Stimulated activated memory B cell treated with anti-CD40 and anti-IgM and Interleukin-4, amounts not matched to agents 10 μg/mL and 1 μg/mL and 100 μg/mL, for 72 hours (primary cell): ENCODE measurements around the gene MCM3AP.

Experiments
- ATAC-seq: fragments of 150-1000 bp; cut with Tn5 transposase; 2 replicates; pipeline ENCODE4 v1.10.0; 2021
- H3K27ac Mint-ChIP-seq: one replicate; pipeline ENCODE4 v1.8.0; 2022; ENCODE audit warnings: mild to moderate bottlenecking, mixed read lengths
- H3K27me3 Mint-ChIP-seq: one replicate; pipeline ENCODE4 v1.8.0; 2022; ENCODE audit warnings: mixed read lengths
- H3K36me3 Mint-ChIP-seq: one replicate; pipeline ENCODE4 v1.8.0; 2022; ENCODE audit warnings: mixed read lengths
- H3K4me1 Mint-ChIP-seq: one replicate; pipeline ENCODE4 v1.8.0; 2022; ENCODE audit warnings: mixed read lengths
- H3K4me3 Mint-ChIP-seq: one replicate; pipeline ENCODE4 v1.8.0; 2022; ENCODE audit warnings: mild to moderate bottlenecking, moderate library complexity, mixed read lengths
- H3K9me3 Mint-ChIP-seq: one replicate; pipeline ENCODE4 v1.8.0; 2022; ENCODE audit warnings: mixed read lengths

The MCM3AP gene

DNA sequence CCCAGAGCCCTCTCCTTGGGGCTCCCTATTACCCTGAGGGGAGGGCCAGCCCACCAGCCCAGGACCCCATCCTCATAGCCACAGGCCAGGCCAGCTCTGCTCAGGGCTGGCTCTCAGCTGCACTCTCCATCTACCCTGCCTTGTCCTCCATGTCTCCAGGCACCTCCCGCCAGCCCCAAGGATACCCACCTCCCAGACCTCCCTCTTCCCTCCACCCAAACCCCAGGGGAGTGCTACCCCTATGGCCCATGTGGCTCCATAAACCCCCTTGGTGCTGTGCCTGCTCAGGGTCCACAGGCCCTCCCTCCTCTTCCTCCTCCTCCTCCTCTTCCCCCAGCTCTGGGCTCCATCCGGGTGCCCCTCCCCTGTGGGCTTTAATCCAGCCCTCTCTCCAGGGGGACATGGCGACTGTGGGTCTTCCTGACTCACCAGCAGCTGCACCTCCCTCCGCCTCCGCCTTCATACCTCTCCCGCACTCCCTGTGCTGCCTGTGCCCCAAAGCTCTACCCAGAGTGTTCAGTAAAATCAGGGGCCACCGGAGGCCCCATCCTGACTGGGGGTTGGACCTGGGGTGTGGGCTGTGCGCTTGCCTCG is 9.9 kb upstream of the MCM3AP start:
- Mint-ChIP-seq H3K4me1 (peaks cover 27% of the 10 kb centered on the region), H3K36me3 (peaks cover 12% of the 10 kb centered on the region), H3K4me3 (no peak overlapping the region), H3K9me3 (no peaks in the 10 kb centered on the region), H3K27ac (peak overlapping the region; percentile 75), H3K27me3 (no peaks in the 10 kb centered on the region)
- ATAC-seq = peak; percentile 9

DNA sequence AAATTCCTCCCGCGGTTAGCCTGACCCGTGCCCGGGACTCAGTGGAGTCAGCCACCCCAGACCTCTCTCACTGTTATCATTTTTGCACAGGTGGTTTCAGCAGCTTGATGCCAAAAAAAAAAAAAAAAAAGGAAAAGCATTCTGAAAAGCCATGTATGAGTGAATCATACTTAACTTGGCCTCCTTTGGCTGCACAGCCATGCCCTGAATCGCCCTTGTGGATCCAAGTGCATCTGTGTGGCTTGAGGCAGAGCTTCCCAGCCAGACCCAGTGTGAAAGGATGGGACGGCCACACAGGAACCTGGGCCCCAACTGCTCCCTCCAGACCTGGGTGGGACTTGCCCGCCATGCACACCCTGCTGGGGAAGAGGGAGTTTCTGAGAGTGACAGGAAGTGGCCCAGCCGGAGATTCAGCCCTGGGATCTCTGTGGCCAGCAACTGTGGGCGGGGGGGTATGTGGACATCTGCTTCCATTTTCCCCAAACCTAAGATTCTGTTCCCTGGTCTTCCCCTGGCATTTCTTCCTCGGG is 9.3 kb upstream of the MCM3AP start:
- Mint-ChIP-seq H3K9me3 (no peaks in the 10 kb centered on the region), H3K4me1 (peaks cover 33% of the 10 kb centered on the region), H3K4me3 (no peak overlapping the region), H3K27ac (peak overlapping the region; percentile 75), H3K27me3 (no peaks in the 10 kb centered on the region), H3K36me3 (peaks cover 12% of the 10 kb centered on the region)
- no peak for ATAC-seq

GRCh38 chr21:46291561-46291960 is 6.2 kb upstream of the MCM3AP start:
- no peaks in the 10 kb centered on the region for H3K9me3 Mint-ChIP-seq
- peaks cover 19% of the 10 kb centered on the region for H3K36me3 Mint-ChIP-seq
- no peak overlapping the region for H3K4me3 Mint-ChIP-seq
- H3K27me3 Mint-ChIP-seq = no peaks in the 10 kb centered on the region
- no peak overlapping the region for H3K27ac Mint-ChIP-seq
- no peak for ATAC-seq
- H3K4me1 Mint-ChIP-seq = peaks cover 46% of the 10 kb centered on the region

- Mint-ChIP-seq H3K36me3 (peaks cover 19% of the 10 kb centered on the region), H3K27ac (no peak overlapping the region), H3K4me1 (peaks cover 38% of the 10 kb centered on the region), H3K4me3 (no peak overlapping the region), H3K9me3 (no peaks in the 10 kb centered on the region), H3K27me3 (no peaks in the 10 kb centered on the region)
- ATAC-seq = no peak
These were observed 4.3 kb upstream of the MCM3AP start for GRCh38 chr21:46289655-46290179.

DNA sequence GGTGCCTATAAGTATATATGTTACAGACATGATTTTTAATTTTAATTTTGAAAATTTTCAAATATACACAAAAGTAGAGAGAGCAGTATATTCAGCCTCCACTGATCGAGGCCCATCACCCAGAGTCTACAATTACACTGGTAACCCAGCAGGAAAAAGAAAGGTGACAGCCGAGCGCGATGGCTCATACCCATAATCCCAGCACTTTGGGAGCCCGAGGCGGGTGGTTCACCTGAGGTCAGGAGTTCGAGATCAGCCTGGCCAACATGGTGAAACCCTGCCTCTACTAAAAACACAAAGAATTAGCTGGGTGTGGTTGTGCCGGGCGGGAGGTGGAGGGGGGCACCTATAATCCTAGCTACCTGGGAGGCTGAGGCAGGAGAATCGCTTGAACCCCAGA is 2.1 kb upstream of the MCM3AP start:
- Mint-ChIP-seq H3K4me3 (no peak overlapping the region), H3K4me1 (peaks cover 54% of the 10 kb centered on the region), H3K36me3 (peaks cover 26% of the 10 kb centered on the region), H3K27ac (peak overlapping the region; percentile 91), H3K9me3 (no peaks in the 10 kb centered on the region), H3K27me3 (no peaks in the 10 kb centered on the region)
- no peak for ATAC-seq

DNA sequence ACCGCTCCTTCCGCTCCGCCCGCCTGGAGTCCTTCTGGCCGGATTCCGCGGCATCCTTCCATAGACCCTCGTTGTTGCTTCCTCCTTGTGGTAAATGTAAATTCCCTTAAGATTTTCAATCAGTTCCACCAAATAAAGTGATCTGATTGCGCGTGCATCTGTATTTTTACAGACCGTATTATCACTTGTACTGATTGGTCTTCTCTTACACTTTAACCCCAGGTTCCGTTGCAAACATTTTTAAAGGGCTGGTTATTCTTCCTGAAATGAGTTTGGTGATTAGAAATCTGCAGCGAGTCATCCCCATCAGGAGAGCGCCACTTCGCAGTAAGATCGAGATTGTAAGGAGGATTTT is 1.2 kb upstream of the MCM3AP start:
- ATAC-seq = peak; percentile 24
- no peaks in the 10 kb centered on the region for H3K9me3 Mint-ChIP-seq
- H3K4me3 Mint-ChIP-seq = peak overlapping the region; percentile 100
- H3K4me1 Mint-ChIP-seq = peaks cover 54% of the 10 kb centered on the region
- H3K27ac Mint-ChIP-seq = peak overlapping the region; percentile 91
- H3K36me3 Mint-ChIP-seq = peaks cover 19% of the 10 kb centered on the region
- H3K27me3 Mint-ChIP-seq = no peaks in the 10 kb centered on the region

DNA sequence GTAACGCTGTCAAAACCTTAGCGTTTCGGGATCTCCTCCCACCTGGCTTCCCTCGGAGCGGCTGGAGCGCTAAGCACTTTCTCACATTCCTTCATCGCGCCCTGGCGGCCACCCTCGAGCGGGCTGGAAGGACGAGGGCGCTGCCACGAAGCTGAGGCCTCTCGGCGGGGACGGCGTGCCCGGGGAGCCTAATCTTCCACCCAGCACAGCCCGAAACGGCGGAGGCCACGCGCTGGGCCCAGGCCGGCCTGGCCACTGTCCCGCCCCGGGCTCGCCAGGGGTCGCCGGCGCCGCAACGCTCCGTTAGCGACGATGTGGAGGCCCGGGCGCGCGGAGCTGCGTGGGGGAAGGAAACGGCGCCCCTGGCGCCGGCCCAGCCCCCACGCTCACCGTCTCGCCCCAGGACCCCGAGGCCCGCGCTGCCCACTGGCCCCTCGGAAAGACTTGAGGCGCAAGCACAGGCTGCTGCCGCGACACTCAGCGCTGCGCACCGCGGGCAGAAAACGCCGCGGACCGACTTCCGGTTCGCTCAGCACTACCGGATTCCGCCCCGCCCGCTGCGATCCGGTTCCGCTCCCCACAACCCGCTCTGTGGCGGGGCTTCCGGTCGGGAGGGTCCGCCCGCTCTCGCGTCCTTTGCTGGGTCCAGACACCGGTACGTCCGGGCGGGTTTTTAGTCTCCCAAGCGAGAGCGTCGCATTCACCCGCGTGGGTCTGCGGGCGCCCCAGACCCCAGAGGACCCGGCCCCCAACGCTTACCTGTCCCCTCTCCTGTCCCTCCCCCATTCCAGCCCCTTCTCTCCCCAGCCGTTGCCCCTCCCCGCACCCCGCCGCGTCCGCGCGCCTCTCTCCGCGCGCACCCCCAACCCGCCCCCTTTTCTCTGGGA is 593 bp upstream of the MCM3AP start, which contains the start of gene YBEY:
Gene YBEY, plus strand, starts transcription at position 582 of the 887 bp plus-strand sequence. CDS start 572 bp downstream, outside the sequence.
- peak within 1 kb of the TSS; percentile 91 for H3K27ac Mint-ChIP-seq
- H3K27me3 Mint-ChIP-seq = no peaks in the 10 kb centered on the region
- peak within 1 kb of the TSS; percentile 100 for H3K4me3 Mint-ChIP-seq
- H3K4me1 Mint-ChIP-seq = peaks cover 60% of the 10 kb centered on the region
- no peaks in the 10 kb centered on the region for H3K9me3 Mint-ChIP-seq
- peak; percentile 95 for ATAC-seq
- peaks cover 13% of the 10 kb centered on the region for H3K36me3 Mint-ChIP-seq

DNA sequence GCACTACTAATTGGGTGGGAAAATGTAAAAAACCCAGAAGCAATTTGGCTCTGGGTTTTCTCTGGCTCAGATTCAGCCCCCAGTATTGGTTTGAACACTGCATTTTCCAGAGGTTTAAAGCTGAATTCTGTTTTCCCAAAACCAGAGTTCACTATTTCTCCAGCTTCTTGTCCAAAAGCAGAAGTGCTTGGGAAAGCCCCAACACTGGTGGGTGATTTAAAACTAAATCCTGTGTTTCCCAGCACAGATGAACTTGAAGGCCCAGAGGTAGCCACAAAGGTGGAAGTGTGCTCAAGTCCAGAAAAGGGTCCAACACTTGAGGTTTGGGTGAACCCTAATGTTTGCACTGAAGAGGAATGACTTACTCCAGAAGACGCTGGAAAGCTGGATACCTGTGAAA is 678 bp downstream of the MCM3AP start:
- Mint-ChIP-seq H3K36me3 (peaks cover 16% of the 10 kb centered on the region), H3K4me1 (peaks cover 58% of the 10 kb centered on the region), H3K9me3 (no peaks in the 10 kb centered on the region), H3K27me3 (no peaks in the 10 kb centered on the region), H3K4me3 (peak overlapping the region; percentile 100), H3K27ac (peak overlapping the region; percentile 91)
- ATAC-seq = no peak

DNA sequence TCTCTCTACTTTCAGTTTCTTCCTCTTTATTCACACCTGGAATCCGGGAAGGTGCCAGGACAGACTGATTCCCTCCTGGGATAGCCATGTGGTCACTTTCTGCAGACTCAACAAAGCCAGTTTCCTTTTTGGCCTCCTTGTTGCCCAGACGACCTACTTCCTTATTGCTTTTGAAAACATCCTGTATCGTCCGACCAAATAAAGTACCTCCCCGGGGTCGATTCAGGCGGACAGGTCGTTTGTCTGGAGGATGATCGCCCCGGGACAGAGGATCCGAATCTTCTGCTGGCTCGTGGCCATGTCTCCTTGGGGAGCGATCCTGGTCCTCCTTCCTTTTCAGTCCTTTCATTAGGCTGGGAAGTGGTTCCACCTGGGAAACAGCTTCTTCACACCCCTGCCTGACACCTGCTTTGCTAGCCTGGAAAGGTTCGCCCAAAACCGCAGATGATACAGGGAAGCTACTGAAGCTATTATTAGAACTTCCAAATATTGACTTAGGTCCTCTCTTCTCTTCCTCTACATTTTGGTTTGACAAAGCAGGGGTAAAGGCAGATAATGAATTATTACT is 1.2 kb downstream of the MCM3AP start:
- no peaks in the 10 kb centered on the region for H3K27me3 Mint-ChIP-seq
- H3K9me3 Mint-ChIP-seq = no peaks in the 10 kb centered on the region
- H3K27ac Mint-ChIP-seq = peak overlapping the region; percentile 13
- H3K4me3 Mint-ChIP-seq = peak overlapping the region; percentile 78
- peaks cover 52% of the 10 kb centered on the region for H3K4me1 Mint-ChIP-seq
- peaks cover 19% of the 10 kb centered on the region for H3K36me3 Mint-ChIP-seq
- no peak for ATAC-seq

DNA sequence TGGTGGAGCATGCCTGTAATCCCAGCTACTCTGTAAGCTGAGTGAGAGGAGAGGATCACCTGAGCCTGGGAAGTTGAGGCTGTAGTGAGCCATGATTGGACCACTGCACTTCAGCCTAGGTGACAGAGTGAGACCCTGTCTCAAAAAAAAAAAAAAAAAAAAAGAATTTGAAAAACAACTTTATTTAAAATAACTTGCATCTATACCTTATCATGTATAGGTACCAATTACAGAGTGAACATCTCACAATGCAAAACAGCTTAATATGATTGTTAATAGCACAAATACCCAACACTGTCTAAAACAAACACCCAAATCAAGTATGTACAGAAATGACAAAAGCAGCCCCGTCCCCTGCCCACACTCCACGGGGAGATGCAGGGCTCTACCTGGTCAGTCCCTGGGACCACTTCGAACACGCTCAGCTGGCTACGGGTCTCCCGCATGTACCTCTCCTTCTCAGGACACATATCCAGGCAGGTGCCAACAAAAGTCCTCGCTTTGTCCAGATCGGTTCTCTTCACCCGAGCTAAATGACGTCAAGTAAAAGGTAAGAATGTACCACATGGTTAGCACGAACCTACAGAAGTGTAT is 10.5 kb downstream of the MCM3AP start:
- no peak for ATAC-seq
- no peaks in the 10 kb centered on the region for H3K9me3 Mint-ChIP-seq
- H3K4me3 Mint-ChIP-seq = no peak overlapping the region
- H3K27ac Mint-ChIP-seq = no peak overlapping the region
- no peaks in the 10 kb centered on the region for H3K27me3 Mint-ChIP-seq
- peaks cover 58% of the 10 kb centered on the region for H3K36me3 Mint-ChIP-seq
- H3K4me1 Mint-ChIP-seq = no peaks in the 10 kb centered on the region

- H3K4me3 Mint-ChIP-seq = no peak overlapping the region
- H3K36me3 Mint-ChIP-seq = peaks cover 59% of the 10 kb centered on the region
- H3K27me3 Mint-ChIP-seq = no peaks in the 10 kb centered on the region
- no peaks in the 10 kb centered on the region for H3K4me1 Mint-ChIP-seq
- no peak for ATAC-seq
- H3K27ac Mint-ChIP-seq = no peak overlapping the region
- H3K9me3 Mint-ChIP-seq = no peaks in the 10 kb centered on the region
These were observed 12.1 kb downstream of the MCM3AP start for GRCh38 chr21:46273341-46273740.

- H3K36me3 Mint-ChIP-seq = peaks cover 79% of the 10 kb centered on the region
- H3K4me1 Mint-ChIP-seq = no peaks in the 10 kb centered on the region
- H3K4me3 Mint-ChIP-seq = no peak overlapping the region
- no peak overlapping the region for H3K27ac Mint-ChIP-seq
- no peaks in the 10 kb centered on the region for H3K27me3 Mint-ChIP-seq
- no peaks in the 10 kb centered on the region for H3K9me3 Mint-ChIP-seq
- ATAC-seq = no peak
These were observed 15.9 kb downstream of the MCM3AP start for GRCh38 chr21:46269466-46269865.

- H3K27ac Mint-ChIP-seq = no peak overlapping the region
- H3K27me3 Mint-ChIP-seq = no peaks in the 10 kb centered on the region
- no peak for ATAC-seq
These were observed 17.0 kb downstream of the MCM3AP start for GRCh38 chr21:46268371-46268770.

DNA sequence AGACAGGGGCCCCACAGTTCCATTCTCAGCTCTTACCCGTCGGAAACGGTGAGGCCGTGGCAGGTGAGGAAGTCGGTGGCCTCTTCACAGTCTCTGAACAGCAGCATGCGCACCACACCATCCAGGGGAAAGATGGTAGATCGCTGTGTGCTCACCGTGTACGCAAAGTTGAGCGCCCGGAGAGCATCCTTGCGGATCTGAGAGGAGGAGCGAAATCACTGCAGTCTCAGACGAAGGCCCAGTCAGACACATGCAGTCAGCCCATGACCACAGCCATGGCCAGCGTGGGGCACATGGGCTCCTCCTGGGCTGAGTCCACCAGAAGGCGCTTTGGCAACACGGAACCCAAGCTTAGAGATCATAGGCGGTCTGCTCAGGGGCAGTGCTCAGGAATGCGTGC is 18.5 kb downstream of the MCM3AP start:
- H3K27ac Mint-ChIP-seq = peak overlapping the region; percentile 6
- no peak for ATAC-seq
- no peak overlapping the region for H3K4me3 Mint-ChIP-seq
- no peaks in the 10 kb centered on the region for H3K27me3 Mint-ChIP-seq
- H3K9me3 Mint-ChIP-seq = no peaks in the 10 kb centered on the region
- H3K4me1 Mint-ChIP-seq = no peaks in the 10 kb centered on the region
- H3K36me3 Mint-ChIP-seq = peaks cover 70% of the 10 kb centered on the region

More at GRCh38 chr21:46268371-46268770, 17.0 kb downstream of the MCM3AP start:
- Mint-ChIP-seq H3K4me1 (no peaks in the 10 kb centered on the region), H3K9me3 (no peaks in the 10 kb centered on the region), H3K4me3 (no peak overlapping the region), H3K36me3 (peaks cover 75% of the 10 kb centered on the region)
